Natural killer cell (primary cell): ENCODE results near the gene NTRK2. TPM values are rescaled to one million over a fixed set of nuclear protein-coding genes. Genes with fewer than 3 reads are reported as not detected.

Experiments
- ATAC-seq, 3 donors: fragments of 150-1000 bp in 2 of 3; fragments of 200-7000 bp in 1 of 3; cut with Tn5 transposase; 1 replicate in 1 of 3; 2 replicates in 2 of 3; pipeline ENCODE4 v1.10.0; 2021; ENCODE audit warnings: mild to moderate bottlenecking in 2 of 3, moderate library complexity in 2 of 3
- DNase-seq, 2 donors: peaks; one replicate each; pipeline versions ENCODE4 v3.0.0 to v3.0.0-alpha.2; 2013 to 2021; ENCODE audit warnings: mixed read lengths in 1 of 2
- H3K27ac ChIP-seq: one replicate; pipeline ENCODE4 v1.5.1; 2013; ENCODE audit warnings: mild to moderate bottlenecking, low read length
- H3K27me3 ChIP-seq: one replicate; pipeline ENCODE4 v1.6.1; 2013; ENCODE audit warnings: low read length; ENCODE audit not compliant: control insufficient read depth, insufficient read depth
- H3K36me3 ChIP-seq: one replicate; pipeline ENCODE4 v1.6.1; 2013; ENCODE audit warnings: low read length; ENCODE audit not compliant: control insufficient read depth, insufficient read depth
- H3K4me1 ChIP-seq: one replicate; pipeline ENCODE4 v1.6.1; 2013; ENCODE audit warnings: low read length; ENCODE audit not compliant: control insufficient read depth, insufficient read depth
- H3K4me3 ChIP-seq: one replicate; pipeline ENCODE4 v1.5.1; 2013; ENCODE audit warnings: low read length
- H3K9me3 ChIP-seq: one replicate; pipeline ENCODE4 v1.6.1; 2013; ENCODE audit warnings: low read length; ENCODE audit not compliant: control insufficient read depth, insufficient read depth
- H3K27ac Mint-ChIP-seq, 2 donors: one replicate each; pipeline ENCODE4 v1.8.0; 2022; ENCODE audit warnings: mild to moderate bottlenecking in 2 of 2, mixed read lengths in 2 of 2, moderate library complexity in 1 of 2
- H3K27me3 Mint-ChIP-seq, 2 donors: one replicate each; pipeline ENCODE4 v1.8.0; 2022; ENCODE audit warnings: low read depth in 2 of 2, mixed read lengths in 2 of 2
- H3K36me3 Mint-ChIP-seq: one replicate; pipeline ENCODE4 v1.8.0; 2022; ENCODE audit warnings: mixed read lengths
- H3K4me1 Mint-ChIP-seq, 2 donors: one replicate each; pipeline ENCODE4 v1.8.0; 2022; ENCODE audit warnings: mixed read lengths in 2 of 2
- H3K4me3 Mint-ChIP-seq: one replicate; pipeline ENCODE4 v1.8.0; 2022; ENCODE audit warnings: mild to moderate bottlenecking, moderate library complexity, mixed read lengths
- H3K9me3 Mint-ChIP-seq, 2 donors: one replicate each; pipeline ENCODE4 v1.8.0; 2022; ENCODE audit warnings: mixed read lengths in 2 of 2
- CTCF ChIP-seq: fragments of 200-600 bp; IDR thresholded peaks from one replicate; pipeline ENCODE4 v1.8.0; 2022; ENCODE audit warnings: antibody characterized with exemption
- WGBS: methylation state at CpG from one replicate; pipeline ENCODE4 v1.1.7; 2013; ENCODE audit warnings: missing lambda C conversion rate; ENCODE audit not compliant: insufficient coverage; 5-methylcytosine and 5-hydroxymethylcytosine counted together
- intact Hi-C: fragments of 100-400 bp; cut with micrococcal nuclease; formaldehyde crosslinking; loops from one replicate; pipeline ENCODE4 v1.14.2; 2022
- total RNA-seq, 4 donors: library from RNA; stranded (reverse); fragments of 120-200 nt in 1 of 4; gene quantifications; one replicate each; pipeline versions ENCODE4 v1.2.3 to v1.2.4, GENCODE V29; 2013 to 2022

The NTRK2 gene
- total RNA-seq, 3 donors from 2014 or later (not counting 1 experiment from before 2014, with no cell fraction given): 0.08 TPM; not detected in 2

- Mint-ChIP-seq H3K27ac (no peak overlapping the region), H3K9me3 (no peaks in the 10 kb centered on the region), H3K36me3 (no peaks in the 10 kb centered on the region), H3K27me3 (peaks cover 3 to 6% of the 10 kb centered on the region in 2 donors), H3K4me1 (no peaks in the 10 kb centered on the region), H3K4me3 (no peak overlapping the region)
- Histone ChIP-seq H3K4me1 (no peaks in the 10 kb centered on the region), H3K27ac (no peak overlapping the region), H3K9me3 (no peaks in the 10 kb centered on the region), H3K4me3 (no peak overlapping the region), H3K36me3 (no peaks in the 10 kb centered on the region), H3K27me3 (no peaks in the 10 kb centered on the region)
- 91% methylated on average over 4 of the region's 5 CpGs for WGBS
- no peak for TF ChIP-seq CTCF
- no peak for ATAC-seq
- intact Hi-C loops: no loop called here
- no peak for DNase-seq
Measured at GRCh38 chr9:84866396-84867175, 197.1 kb downstream of the NTRK2 start.

- DNase-seq (no peak), ATAC-seq (no peak)
- no peaks in the 10 kb centered on the region for H3K36me3 Mint-ChIP-seq
- intact Hi-C loops: no loop called here
- no peak overlapping the region for H3K27ac ChIP-seq
- H3K4me3 ChIP-seq: no peak overlapping the region
- no peaks in the 10 kb centered on the region for H3K9me3 Mint-ChIP-seq
- no peaks in the 10 kb centered on the region for H3K4me1 ChIP-seq
- no peaks in the 10 kb centered on the region for H3K27me3 ChIP-seq
- H3K4me3 Mint-ChIP-seq: no peak overlapping the region
- H3K4me1 Mint-ChIP-seq: no peaks in the 10 kb centered on the region
- no peak overlapping the region for H3K27ac Mint-ChIP-seq
- TF ChIP-seq CTCF: no peak
- no peaks in the 10 kb centered on the region for H3K36me3 ChIP-seq
- H3K27me3 Mint-ChIP-seq: peaks cover 0 to 3% of the 10 kb centered on the region in 2 donors
- 88% methylated on average over 3 of the region's 3 CpGs for WGBS
- no peaks in the 10 kb centered on the region for H3K9me3 ChIP-seq
Measured at GRCh38 chr9:84867186-84867585, 197.7 kb downstream of the NTRK2 start.

- no peaks in the 10 kb centered on the region for H3K9me3 ChIP-seq
- no peaks in the 10 kb centered on the region for H3K4me1 ChIP-seq
- Mint-ChIP-seq H3K27me3 (peaks cover 0 to 3% of the 10 kb centered on the region in 2 donors), H3K9me3 (no peaks in the 10 kb centered on the region), H3K4me3 (no peak overlapping the region), H3K4me1 (peaks cover 0 to 1% of the 10 kb centered on the region in 2 donors), H3K27ac (no peak overlapping the region), H3K36me3 (no peaks in the 10 kb centered on the region)
- no peak for TF ChIP-seq CTCF
- H3K4me3 ChIP-seq: no peak overlapping the region
- DNase-seq (no peak), ATAC-seq (no peak)
- no peaks in the 10 kb centered on the region for H3K27me3 ChIP-seq
- 76% methylated on average over 2 of the region's 2 CpGs for WGBS
- H3K36me3 ChIP-seq: no peaks in the 10 kb centered on the region
- no peak overlapping the region for H3K27ac ChIP-seq
- intact Hi-C loops: no loop called here
Measured at GRCh38 chr9:84869091-84869490, 199.6 kb downstream of the NTRK2 start.

- H3K27ac ChIP-seq: no peak overlapping the region
- H3K4me3 ChIP-seq: no peak overlapping the region
- intact Hi-C loops: no loop called here
- H3K36me3 ChIP-seq: no peaks in the 10 kb centered on the region
- no peaks in the 10 kb centered on the region for H3K9me3 Mint-ChIP-seq
- 82% methylated on average over 4 of the region's 4 CpGs for WGBS
- no peaks in the 10 kb centered on the region for H3K4me1 ChIP-seq
- no peak for TF ChIP-seq CTCF
- H3K27me3 ChIP-seq: no peaks in the 10 kb centered on the region
- no peaks in the 10 kb centered on the region for H3K36me3 Mint-ChIP-seq
- H3K27ac Mint-ChIP-seq: no peak overlapping the region
- ATAC-seq (no peak), DNase-seq (no peak)
- H3K4me3 Mint-ChIP-seq: no peak overlapping the region
- no peaks in the 10 kb centered on the region for H3K9me3 ChIP-seq
- peaks cover 0 to 6% of the 10 kb centered on the region in 2 donors for H3K4me1 Mint-ChIP-seq
- H3K27me3 Mint-ChIP-seq: peaks cover 0 to under 1% of the 10 kb centered on the region in 2 donors
Measured at GRCh38 chr9:84871983-84872382, 202.5 kb downstream of the NTRK2 start.
